ENCODE measurements around the gene CHMP3. TPM values are rescaled to one million over a fixed set of nuclear protein-coding genes. Genes with fewer than 3 reads are reported as not detected.

The CHMP3 gene
- total RNA-seq, 2 experiments from 2014 or later: 8.5 to 27.2 TPM

- Histone ChIP-seq H3K9me2 (ENCODE audit: insufficient read depth, low read length) (no peaks in the 10 kb centered on the region), H3K4me1 (ENCODE audit: insufficient read depth, low read length, poor library complexity, severe bottlenecking) (no peaks in the 10 kb centered on the region), H4K20me1 (ENCODE audit: insufficient read depth, low read length) (no peaks in the 10 kb centered on the region), H3K27ac (ENCODE audit: low read depth, low read length, poor library complexity, severe bottlenecking) (no peak overlapping the region), H3K4me2 (ENCODE audit: low read length) (no peak overlapping the region), H3K79me2 (ENCODE audit: insufficient read depth, low read depth, low read length) (no peaks in the 10 kb centered on the region), H3K36me3 (ENCODE audit: insufficient read depth, low read length) (peaks cover 97% of the 10 kb centered on the region), H2AFZ (ENCODE audit: low read length) (no peak overlapping the region), H3K9me3 (ENCODE audit: low read length) (no peaks in the 10 kb centered on the region), H3K4me3 (ENCODE audit: low read depth, low read length, poor library complexity, severe bottlenecking) (no peak overlapping the region)
- no peak for DNase-seq (ENCODE audit: low spot score)
- ChIA-PET CTCF (ENCODE audit: unreplicated experiment) (no interaction called here), POLR2A (no interaction called here)
- intact Hi-C loops (cut with micrococcal nuclease; ENCODE audit: unreplicated experiment): no loop called here
- no TSS peak for BruUV-seq (replicated peaks)
- TF ChIP-seq CTCF (conservative IDR thresholded peaks at IDR 0.05; ENCODE audit: low read length): no peak
- TF ChIP-seq EZH2phosphoT487 (IDR thresholded peaks at IDR 0.05; ENCODE audit: borderline replicate concordance, low read depth, low read length): no peak
Measured at GRCh38 chr2:86470890-86471289, 92.4 kb downstream of the CHMP3 start.

- no peaks in the 10 kb centered on the region for H3K9me2 ChIP-seq (ENCODE audit: insufficient read depth, low read length)
- POLR2A ChIA-PET: interaction anchor here (0.6 to 2.6 kb wide), 8 partner anchors 10 to 1327 kb away, joined by 3 to 11 read pairs (median 4); partner anchors contain the start of gene KDM3A
- no peaks in the 10 kb centered on the region for H3K79me2 ChIP-seq (ENCODE audit: insufficient read depth, low read depth, low read length)
- CTCF ChIA-PET (ENCODE audit: unreplicated experiment): no interaction called here
- H3K9me3 ChIP-seq (ENCODE audit: low read length): no peaks in the 10 kb centered on the region
- H3K36me3 ChIP-seq (ENCODE audit: insufficient read depth, low read length): peaks cover 96% of the 10 kb centered on the region
- H3K27ac ChIP-seq (ENCODE audit: low read depth, low read length, poor library complexity, severe bottlenecking): no peak overlapping the region
- no peak overlapping the region for H3K4me3 ChIP-seq (ENCODE audit: low read depth, low read length, poor library complexity, severe bottlenecking)
- no peaks in the 10 kb centered on the region for H4K20me1 ChIP-seq (ENCODE audit: insufficient read depth, low read length)
- no peaks in the 10 kb centered on the region for H3K4me1 ChIP-seq (ENCODE audit: insufficient read depth, low read length, poor library complexity, severe bottlenecking)
- DNase-seq (ENCODE audit: low spot score): no peak
- no peak overlapping the region for H2AFZ ChIP-seq (ENCODE audit: low read length)
- H3K4me2 ChIP-seq (ENCODE audit: low read length): no peak overlapping the region
- intact Hi-C loops (cut with micrococcal nuclease; ENCODE audit: unreplicated experiment): no loop called here
- TF ChIP-seq EZH2phosphoT487 (IDR thresholded peaks at IDR 0.05; ENCODE audit: borderline replicate concordance, low read depth, low read length) (no peak), CTCF (conservative IDR thresholded peaks at IDR 0.05; ENCODE audit: low read length) (no peak)
- BruUV-seq (replicated peaks): no TSS peak
Measured at GRCh38 chr2:86468162-86469033, 94.8 kb downstream of the CHMP3 start.

GRCh38 chr2:86466306-86466705, 96.9 kb downstream of the CHMP3 start:
- intact Hi-C loops (cut with micrococcal nuclease; ENCODE audit: unreplicated experiment): no loop called here
- Histone ChIP-seq H3K9me3 (ENCODE audit: low read length) (no peaks in the 10 kb centered on the region), H4K20me1 (ENCODE audit: insufficient read depth, low read length) (no peaks in the 10 kb centered on the region), H3K79me2 (ENCODE audit: insufficient read depth, low read depth, low read length) (no peaks in the 10 kb centered on the region), H3K36me3 (ENCODE audit: insufficient read depth, low read length) (peaks cover 96% of the 10 kb centered on the region), H2AFZ (ENCODE audit: low read length) (no peak overlapping the region), H3K4me2 (ENCODE audit: low read length) (no peak overlapping the region), H3K27ac (ENCODE audit: low read depth, low read length, poor library complexity, severe bottlenecking) (no peak overlapping the region), H3K4me1 (ENCODE audit: insufficient read depth, low read length, poor library complexity, severe bottlenecking) (no peaks in the 10 kb centered on the region), H3K4me3 (ENCODE audit: low read depth, low read length, poor library complexity, severe bottlenecking) (no peak overlapping the region), H3K9me2 (ENCODE audit: insufficient read depth, low read length) (no peaks in the 10 kb centered on the region)
- ChIA-PET CTCF (ENCODE audit: unreplicated experiment) (no interaction called here), POLR2A (interaction anchor here (1.2 to 1.7 kb wide), 2 partner anchors 15 to 17 kb away, joined by 4 read pairs; no protein-coding TSS in a partner anchor)
- DNase-seq (ENCODE audit: low spot score): no peak
- TF ChIP-seq EZH2phosphoT487 (IDR thresholded peaks at IDR 0.05; ENCODE audit: borderline replicate concordance, low read depth, low read length) (no peak), CTCF (conservative IDR thresholded peaks at IDR 0.05; ENCODE audit: low read length) (no peak)
- BruUV-seq (replicated peaks): no TSS peak

All from OCI-LY7 (cell line).